Activated CD4-positive, alpha-beta T cell treated with anti-CD3 and anti-CD28 coated beads for 36 hours (primary cell): Measurements from ENCODE around the gene R3HDM2. TPM values are rescaled to one million over a fixed set of nuclear protein-coding genes. Genes with fewer than 3 reads are reported as not detected.
A peak's percentile ranks its signal among the peaks of the same experiment; 100 is the strongest.

ENCODE experiments used
- ATAC-seq: fragments of 200-7000 bp; cut with Tn5 transposase; one replicate; pipeline ENCODE4 v1.10.0; 2021; ENCODE audit warnings: mild to moderate bottlenecking, moderate library complexity
- CTCF ChIA-PET: fragments of 350-600 bp; sonication (Branson Sonifier 250); formaldehyde crosslinking; loops from one replicate; lab custom pipeline; 2021; ENCODE audit warnings: antibody characterized with exemption; lab: Charles Lee
- POLR2A ChIA-PET: fragments of 350-600 bp; sonication (Branson Sonifier 250); formaldehyde crosslinking; loops from one replicate; lab custom pipeline; 2021; ENCODE audit warnings: antibody characterized with exemption, inconsistent platforms; lab: Charles Lee
- DNase-seq: peaks from one replicate; pipeline ENCODE4 v3.0.0-alpha.2; 2020
- H3K27ac Mint-ChIP-seq: one replicate; pipeline ENCODE4 v1.8.0; 2021; ENCODE audit warnings: mixed read lengths
- H3K27me3 Mint-ChIP-seq: one replicate; pipeline ENCODE4 v1.8.0; 2021; ENCODE audit warnings: mixed read lengths
- H3K36me3 Mint-ChIP-seq: one replicate; pipeline ENCODE4 v1.8.0; 2021; ENCODE audit warnings: low read depth, mixed read lengths
- H3K4me1 Mint-ChIP-seq: one replicate; pipeline ENCODE4 v1.8.0; 2021; ENCODE audit warnings: mixed read lengths
- H3K4me3 Mint-ChIP-seq: one replicate; pipeline ENCODE4 v1.8.0; 2021; ENCODE audit warnings: mild to moderate bottlenecking, moderate library complexity, mixed read lengths
- H3K9me3 Mint-ChIP-seq: one replicate; pipeline ENCODE4 v1.8.0; 2021; ENCODE audit warnings: low read depth, mixed read lengths
- intact Hi-C, 2 experiments: fragments of 100-400 bp; cut with DNase I in 1 of 2; cut with micrococcal nuclease in 1 of 2; formaldehyde crosslinking; loops; one replicate each; pipeline versions ENCODE4 v1.14.2 to v1.15.1; 2022 to 2024; cut with DNase I, micrococcal nuclease
- total RNA-seq, 2 experiments: library from RNA; stranded (reverse); gene quantifications; one replicate each; pipeline ENCODE4 v1.2.3, GENCODE V29; 2021

R3HDM2 gene
- total RNA-seq, 2 experiments from 2014 or later: 45.9 to 52.5 TPM

DNA sequence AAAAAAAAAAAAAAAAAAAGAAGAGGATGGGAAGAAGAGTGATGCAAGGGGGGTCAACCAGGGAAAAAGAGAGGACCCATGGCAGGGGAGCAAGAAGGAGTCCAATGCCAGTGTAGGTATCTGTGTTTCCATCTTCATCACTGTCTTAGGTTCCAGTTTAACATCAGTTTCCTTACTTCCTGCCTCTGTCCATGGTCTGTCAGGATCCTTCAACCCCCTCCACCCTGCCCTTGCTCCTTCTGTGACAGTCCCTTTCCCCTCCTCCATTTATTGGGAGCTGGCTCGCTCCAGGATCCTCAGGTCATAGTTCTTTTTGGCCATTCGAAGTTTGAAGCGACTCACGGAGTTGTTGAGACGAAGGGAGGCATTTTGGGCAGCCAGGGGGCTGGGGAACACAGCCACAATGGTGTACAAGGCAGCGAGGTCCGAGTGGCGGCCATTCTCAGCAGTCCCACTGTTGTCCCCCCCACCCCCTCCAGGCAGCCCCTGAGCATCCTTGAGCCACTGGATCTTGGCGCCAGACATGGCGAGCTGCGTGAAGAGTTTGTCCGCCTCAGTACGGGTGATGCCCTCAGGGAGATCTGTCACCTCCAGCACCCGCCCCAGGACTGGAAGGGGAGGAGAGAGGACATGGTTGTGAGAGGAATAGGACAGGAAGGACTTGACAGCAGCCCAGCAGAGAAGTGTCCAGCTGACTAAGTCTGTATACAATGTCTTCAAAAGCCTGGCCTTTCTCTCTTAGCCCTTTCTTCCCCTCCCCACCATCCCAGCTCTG, 176.2 kb downstream of the R3HDM2 start:
- no peak overlapping the region for H3K27ac Mint-ChIP-seq
- CTCF ChIA-PET: interaction anchor here (1.8 kb wide), 1 partner anchor 10 kb away, joined by 4 read pairs; no protein-coding TSS in a partner anchor
- intact Hi-C loops: no loop called here
- no peaks in the 10 kb centered on the region for H3K27me3 Mint-ChIP-seq
- no peak overlapping the region for H3K4me3 Mint-ChIP-seq
- ATAC-seq (no peak), DNase-seq (no peak)
- no peaks in the 10 kb centered on the region for H3K9me3 Mint-ChIP-seq
- peaks cover 21% of the 10 kb centered on the region for H3K36me3 Mint-ChIP-seq
- no peaks in the 10 kb centered on the region for H3K4me1 Mint-ChIP-seq
- POLR2A ChIA-PET: no interaction called here

DNA sequence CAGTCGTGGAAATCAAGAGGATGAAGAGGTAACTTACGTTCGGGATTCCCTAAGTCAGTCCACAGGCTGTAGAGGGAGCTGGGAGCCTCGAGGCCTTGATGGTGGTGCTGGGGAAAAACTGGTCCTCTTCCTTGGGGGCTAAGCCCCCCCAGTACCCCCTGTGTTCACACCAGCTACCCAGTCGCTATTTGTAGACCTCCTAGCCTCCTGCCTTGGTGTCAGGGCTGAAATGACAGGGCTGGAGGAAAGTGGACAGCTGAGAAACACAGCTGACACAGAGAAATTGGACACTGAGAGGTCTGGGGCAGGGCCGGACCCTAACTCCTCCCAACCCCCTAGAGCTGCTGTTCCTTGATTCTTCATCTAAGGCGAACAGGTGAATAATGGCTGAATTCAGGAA, 179.9 kb downstream of the R3HDM2 start, which contains the start of gene STAC3:
STAC3 (minus strand) TSS at position 232 of the 400 bp plus-strand sequence. CDS start 1,551 bp downstream, outside the sequence.
- Mint-ChIP-seq H3K27ac (no peak within 1 kb of the TSS), H3K27me3 (no peaks in the 10 kb centered on the region), H3K36me3 (no peaks in the 10 kb centered on the region), H3K4me3 (no peak within 1 kb of the TSS), H3K4me1 (peaks cover 2% of the 10 kb centered on the region), H3K9me3 (no peaks in the 10 kb centered on the region)
- DNase-seq: no peak
- no peak for ATAC-seq
- ChIA-PET POLR2A (no interaction called here), CTCF (interaction anchor here (0.8 to 2.3 kb wide), 7 partner anchors 9 to 127 kb away, joined by 3 to 20 read pairs (median 5); no protein-coding TSS in a partner anchor)
- intact Hi-C loops: no loop called here

DNA sequence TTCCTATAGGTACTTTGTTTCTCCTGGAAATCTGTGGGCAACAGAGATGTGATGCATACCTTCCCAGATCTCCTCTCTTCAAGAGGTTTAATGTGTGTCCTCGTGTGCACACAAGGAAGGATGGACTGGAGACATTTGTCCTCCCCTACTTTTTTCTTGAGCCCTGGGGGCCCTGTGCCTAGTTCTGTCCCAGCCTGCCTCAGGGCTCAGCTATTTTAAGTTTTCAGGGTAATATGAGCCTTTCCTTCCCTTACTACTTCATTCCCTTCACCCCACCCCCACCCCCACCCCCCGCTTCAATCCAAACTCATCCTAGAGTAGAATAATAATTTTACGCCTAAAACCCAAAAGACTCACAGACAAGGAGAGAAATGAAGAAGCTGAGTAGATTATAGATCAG, 180.3 kb downstream of the R3HDM2 start:
- Mint-ChIP-seq H3K27ac (no peak overlapping the region), H3K36me3 (no peaks in the 10 kb centered on the region), H3K4me1 (peaks cover 2% of the 10 kb centered on the region), H3K9me3 (no peaks in the 10 kb centered on the region), H3K4me3 (no peak overlapping the region), H3K27me3 (no peaks in the 10 kb centered on the region)
- ATAC-seq: no peak
- POLR2A ChIA-PET: no interaction called here
- DNase-seq: no peak
- CTCF ChIA-PET: interaction anchor here (0.8 to 2.3 kb wide), 7 partner anchors 8 to 127 kb away, joined by 3 to 20 read pairs (median 6); no protein-coding TSS in a partner anchor
- intact Hi-C loops: no loop called here

DNA sequence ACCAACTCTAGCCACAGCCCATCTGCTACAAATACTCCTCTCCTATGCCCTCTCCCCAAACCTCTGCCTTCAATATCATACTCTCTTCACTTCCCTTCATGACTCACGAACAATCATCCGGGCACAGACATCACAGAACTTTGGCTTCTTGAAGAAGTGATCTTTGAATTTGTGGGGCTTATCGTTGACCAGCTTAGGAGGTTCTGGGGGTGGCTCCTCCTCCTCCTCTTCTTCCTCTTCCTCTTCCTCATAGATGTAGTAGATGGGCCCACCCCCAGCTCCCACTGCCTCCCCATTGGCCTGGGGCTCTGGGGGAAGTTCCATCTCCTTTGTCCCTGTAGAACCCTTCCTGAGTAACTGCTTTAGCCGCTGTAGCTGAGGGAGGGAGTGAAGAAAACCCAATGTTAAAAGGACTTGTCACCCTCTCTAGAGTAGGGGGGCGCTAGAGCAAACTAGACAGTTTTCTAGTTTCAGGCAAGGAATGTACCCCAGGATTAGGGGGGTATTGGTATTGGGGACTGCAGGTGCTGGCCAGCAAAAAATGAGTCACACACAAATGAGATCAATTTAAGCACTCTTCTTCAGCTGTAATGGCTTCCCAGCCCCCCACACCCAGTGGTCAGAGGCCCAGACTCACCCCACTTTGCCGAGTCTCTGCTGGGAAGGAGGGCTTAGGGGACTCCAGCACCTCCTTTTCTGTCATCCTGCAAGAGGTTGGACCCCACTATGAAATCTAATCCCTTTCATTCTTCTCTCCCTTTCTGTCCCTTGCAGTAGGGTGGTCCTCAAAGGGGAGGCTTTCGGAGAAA, 181.7 kb downstream of the R3HDM2 start:
- no peaks in the 10 kb centered on the region for H3K9me3 Mint-ChIP-seq
- no peak for DNase-seq

DNA sequence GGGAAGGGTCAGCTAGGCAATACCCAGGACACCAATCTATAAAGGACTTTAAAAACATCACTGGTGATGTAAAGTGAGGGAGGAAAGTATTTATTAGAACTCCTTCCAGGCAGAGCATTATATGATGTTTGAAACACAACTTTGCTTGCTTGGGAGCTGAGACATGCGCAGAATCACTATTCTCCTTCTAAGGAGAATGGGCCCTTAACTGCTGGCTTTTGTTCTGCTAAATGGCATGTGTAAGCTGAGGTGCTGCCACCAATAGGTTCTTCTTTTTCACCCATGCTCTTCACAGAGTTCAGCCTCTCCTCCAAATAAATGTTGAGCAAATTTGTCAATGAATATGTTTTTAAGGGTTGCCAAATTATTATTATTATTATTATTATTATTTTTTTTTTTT, 183.8 kb downstream of the R3HDM2 start:
- DNase-seq (no peak), ATAC-seq (no peak)
- Mint-ChIP-seq H3K27ac (no peak overlapping the region), H3K4me3 (no peak overlapping the region), H3K4me1 (peaks cover 20% of the 10 kb centered on the region), H3K36me3 (no peaks in the 10 kb centered on the region), H3K27me3 (peaks cover 11% of the 10 kb centered on the region), H3K9me3 (no peaks in the 10 kb centered on the region)
- intact Hi-C loops: no loop called here
- ChIA-PET POLR2A (no interaction called here), CTCF (interaction anchor here (0.9 to 1.2 kb wide), 3 partner anchors 9 to 211 kb away, joined by 3 to 4 read pairs (median 4); no protein-coding TSS in a partner anchor)

More for the DNA sequence above, 181.7 kb downstream of the R3HDM2 start:
- peak; percentile 24 for ATAC-seq
- ChIA-PET POLR2A (no interaction called here), CTCF (interaction anchor here (0.6 to 1.8 kb wide), 3 partner anchors 21 to 210 kb away, joined by 3 to 6 read pairs (median 5); no protein-coding TSS in a partner anchor)
- Mint-ChIP-seq H3K27ac (no peak overlapping the region), H3K4me1 (peaks cover 3% of the 10 kb centered on the region), H3K4me3 (no peak overlapping the region), H3K36me3 (no peaks in the 10 kb centered on the region), H3K27me3 (peaks cover 1% of the 10 kb centered on the region)
- intact Hi-C loops: no loop called here

DNA sequence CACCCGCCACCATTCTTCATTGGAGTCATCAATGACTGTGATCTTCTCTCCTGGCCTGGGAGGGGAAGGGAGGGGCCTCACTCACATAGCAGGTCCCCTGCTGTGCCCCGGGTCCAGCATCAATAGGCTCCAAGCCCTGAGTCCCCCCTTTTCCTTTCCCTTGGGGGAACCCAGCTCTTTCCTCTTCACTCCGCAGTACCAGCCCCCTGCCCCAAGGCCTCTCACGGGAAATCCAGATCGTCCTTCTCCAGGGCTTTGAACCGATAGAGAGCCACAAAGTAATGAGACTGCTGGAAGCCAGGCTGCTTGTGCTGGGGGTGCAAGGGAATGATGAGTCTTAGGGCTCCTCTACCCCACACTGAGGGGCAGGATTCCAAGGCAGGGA, 186.5 kb downstream of the R3HDM2 start:
- no peak for ATAC-seq
- CTCF ChIA-PET: interaction anchor here (0.6 to 9.9 kb wide), 8 partner anchors 17 to 310 kb away, joined by 3 to 282 read pairs (median 4); partner anchors contain the start of genes INHBE and SHMT2
- peak overlapping the region; percentile 4 for H3K4me3 Mint-ChIP-seq
- H3K9me3 Mint-ChIP-seq: no peaks in the 10 kb centered on the region
- peaks cover 40% of the 10 kb centered on the region for H3K4me1 Mint-ChIP-seq
- no peak overlapping the region for H3K27ac Mint-ChIP-seq
- POLR2A ChIA-PET: no interaction called here
- no peak for DNase-seq
- H3K36me3 Mint-ChIP-seq: no peaks in the 10 kb centered on the region
- intact Hi-C loops: loop anchor here in 1 of 2 experiments (5.0 kb wide), 3 partner anchors 132 to 492 kb away; partner anchors contain the start of genes PRIM1, STAT6 and ZBTB39
- H3K27me3 Mint-ChIP-seq: peaks cover 25% of the 10 kb centered on the region

DNA sequence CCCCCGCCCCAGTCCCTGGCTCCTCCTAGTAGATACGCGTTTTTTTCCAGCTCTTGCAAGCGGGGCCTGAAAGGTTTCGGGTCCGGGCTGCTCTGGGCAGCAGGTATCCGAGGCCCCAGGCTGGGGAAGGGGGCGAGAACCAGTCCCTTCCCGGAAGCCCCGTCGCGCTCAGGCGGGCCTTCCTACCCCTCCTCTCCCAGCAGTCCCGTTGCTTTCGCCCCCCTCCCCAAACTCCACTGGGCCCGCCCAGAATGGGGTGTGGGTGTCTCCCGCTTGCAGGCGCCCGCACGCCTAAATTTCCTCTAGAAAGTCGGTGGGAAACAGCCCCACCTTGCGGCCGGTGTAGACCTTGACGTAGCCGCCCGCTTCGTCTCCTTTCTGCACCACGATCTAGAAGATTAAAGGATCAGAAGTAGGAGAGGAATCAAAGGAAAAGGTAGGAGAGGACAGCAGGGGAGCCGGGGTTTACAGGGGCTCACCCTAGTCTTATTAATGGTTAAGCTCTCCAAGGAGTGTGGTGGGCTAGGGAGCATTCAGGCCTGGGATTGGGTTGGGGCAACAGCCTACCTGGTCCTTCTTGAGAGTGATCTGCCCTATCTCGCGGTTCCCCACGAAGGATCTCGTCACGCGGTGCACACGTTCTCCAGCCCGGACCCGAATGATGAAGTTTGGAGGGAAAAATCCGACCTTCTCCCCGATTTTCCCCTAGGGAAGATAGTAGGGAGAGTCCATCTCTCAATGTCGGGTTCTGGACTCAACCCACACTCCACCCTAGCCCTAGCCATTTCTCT, 187.1 kb downstream of the R3HDM2 start:
- no peaks in the 10 kb centered on the region for H3K36me3 Mint-ChIP-seq
- ATAC-seq: peak; percentile 19

DNA sequence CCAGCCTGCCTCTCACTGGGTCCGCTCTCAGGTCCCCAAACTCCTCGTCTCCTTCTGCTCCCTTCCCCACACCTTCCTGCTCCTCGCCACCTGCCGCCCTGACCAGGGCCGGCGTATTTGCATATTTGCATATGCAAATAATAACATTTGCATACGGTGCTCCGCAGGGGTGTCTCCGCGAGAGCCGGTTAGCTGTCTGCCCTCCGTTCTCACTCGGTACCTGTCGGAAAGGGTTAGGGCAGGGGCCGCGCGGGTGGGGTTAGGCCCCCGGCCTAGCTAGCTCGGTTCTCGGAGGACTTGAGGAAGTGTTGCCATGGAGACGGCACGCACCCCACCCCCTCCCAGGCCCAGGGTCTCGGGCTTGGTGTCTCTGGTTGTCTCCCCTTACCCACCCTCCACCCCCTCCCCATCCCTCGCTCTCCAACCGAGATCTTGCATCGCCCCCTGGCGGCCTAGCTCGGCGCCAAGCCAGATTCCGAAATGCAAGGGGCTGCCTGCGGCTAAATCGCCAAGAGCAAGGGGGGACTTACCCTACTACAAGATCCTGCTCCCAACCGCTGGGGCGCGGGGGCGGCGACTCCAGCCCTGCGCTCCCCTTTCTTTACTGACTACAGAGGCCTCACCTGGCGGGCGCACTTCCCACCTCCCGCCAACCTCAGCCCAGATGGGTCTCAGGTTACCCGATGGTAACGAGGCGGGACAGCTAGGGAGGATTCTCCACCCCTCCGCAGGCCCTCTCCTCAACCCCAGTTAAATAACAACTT, 188.0 kb downstream of the R3HDM2 start:
- CTCF ChIA-PET: interaction anchor here (0.5 to 9.9 kb wide), 38 partner anchors 9 to 604 kb away, joined by 3 to 282 read pairs (median 5); partner anchors contain the start of genes GLI1, INHBE, NXPH4 and SHMT2
- no peaks in the 10 kb centered on the region for H3K9me3 Mint-ChIP-seq
- H3K27me3 Mint-ChIP-seq: peaks cover 32% of the 10 kb centered on the region
- peak; percentile 23 for ATAC-seq
- no peak overlapping the region for H3K27ac Mint-ChIP-seq
- peak; percentile 88 for DNase-seq
- H3K4me3 Mint-ChIP-seq: peak overlapping the region; percentile 62
- intact Hi-C loops: loop anchor here (1.0 to 5.0 kb wide), 7 partner anchors 29 to 491 kb away; partner anchors contain the start of genes PRIM1 (in 1 of the 2), STAT6 (in 1 of the 2) and ZBTB39 (in 1 of the 2)
- no peaks in the 10 kb centered on the region for H3K36me3 Mint-ChIP-seq
- POLR2A ChIA-PET: interaction anchor here (0.5 to 1.5 kb wide), 4 partner anchors 13 to 282 kb away, joined by 3 to 5 read pairs (median 3); partner anchors contain the start of gene SHMT2
- H3K4me1 Mint-ChIP-seq: peaks cover 47% of the 10 kb centered on the region

More for the DNA sequence above, 187.1 kb downstream of the R3HDM2 start:
- Mint-ChIP-seq H3K27me3 (peaks cover 27% of the 10 kb centered on the region), H3K9me3 (no peaks in the 10 kb centered on the region), H3K4me3 (peak overlapping the region; percentile 62), H3K27ac (no peak overlapping the region), H3K4me1 (peaks cover 41% of the 10 kb centered on the region)
- ChIA-PET POLR2A (interaction anchor here (0.7 to 1.5 kb wide), 2 partner anchors 14 to 236 kb away, joined by 3 to 5 read pairs; partner anchors contain the start of gene SHMT2), CTCF (interaction anchor here (0.5 to 9.9 kb wide), 30 partner anchors 8 to 603 kb away, joined by 3 to 282 read pairs (median 5); partner anchors contain the start of genes GLI1, INHBE, NXPH4 and SHMT2)
- DNase-seq: peak; percentile 93
- intact Hi-C loops: loop anchor here (1.0 to 5.0 kb wide), 7 partner anchors 29 to 491 kb away; partner anchors contain the start of genes PRIM1 (in 1 of the 2), STAT6 (in 1 of the 2) and ZBTB39 (in 1 of the 2)

DNA sequence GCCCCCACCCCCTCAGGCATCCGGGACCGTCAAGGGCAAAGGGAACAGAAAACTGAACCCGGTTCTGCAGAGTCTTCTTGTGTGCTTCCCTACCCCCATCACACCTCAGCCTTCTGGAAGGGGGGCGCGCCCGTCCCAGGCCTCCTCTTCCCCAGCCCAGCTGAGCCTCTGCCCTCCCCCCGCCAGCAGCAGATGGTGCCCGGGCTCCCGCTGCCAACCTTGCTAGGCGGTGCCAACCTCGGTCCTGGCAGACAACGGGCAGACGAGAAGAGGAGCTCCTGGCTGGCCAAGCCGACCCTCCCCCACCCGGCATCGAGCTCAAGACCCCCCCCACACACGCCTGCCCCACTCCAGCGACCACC, 188.5 kb downstream of the R3HDM2 start:
- Mint-ChIP-seq H3K4me1 (peaks cover 53% of the 10 kb centered on the region), H3K27me3 (peaks cover 37% of the 10 kb centered on the region), H3K9me3 (no peaks in the 10 kb centered on the region), H3K4me3 (peak overlapping the region; percentile 62), H3K36me3 (no peaks in the 10 kb centered on the region), H3K27ac (no peak overlapping the region)
- ChIA-PET POLR2A (interaction anchor here (0.5 to 1.5 kb wide), 3 partner anchors 13 to 282 kb away, joined by 3 to 5 read pairs (median 3); partner anchors contain the start of gene SHMT2), CTCF (interaction anchor here (0.6 to 9.9 kb wide), 32 partner anchors 9 to 400 kb away, joined by 3 to 282 read pairs (median 5); partner anchors contain the start of genes GLI1, INHBE, NXPH4 and SHMT2)
- DNase-seq: no peak
- intact Hi-C loops: loop anchor here in 1 of 2 experiments (2.0 to 5.0 kb wide), 4 partner anchors 60 to 490 kb away; partner anchors contain the start of genes PRIM1, STAT6 and ZBTB39
- no peak for ATAC-seq
